DMS79 treated with DMSO at 0.1 percent for 48 hours (cell line): Measurements from ENCODE around the gene TOMM5.
"Not testable (repeated sequence)": the region's sequence is repeated elsewhere in the genome, so short reads cannot be mapped to it uniquely, and the experiment has no call there.

Source experiments
- DNase-seq: peaks from one replicate; lab custom pipeline; 2025; lab: John Stamatoyannopoulos, UW

The TOMM5 gene

DNA sequence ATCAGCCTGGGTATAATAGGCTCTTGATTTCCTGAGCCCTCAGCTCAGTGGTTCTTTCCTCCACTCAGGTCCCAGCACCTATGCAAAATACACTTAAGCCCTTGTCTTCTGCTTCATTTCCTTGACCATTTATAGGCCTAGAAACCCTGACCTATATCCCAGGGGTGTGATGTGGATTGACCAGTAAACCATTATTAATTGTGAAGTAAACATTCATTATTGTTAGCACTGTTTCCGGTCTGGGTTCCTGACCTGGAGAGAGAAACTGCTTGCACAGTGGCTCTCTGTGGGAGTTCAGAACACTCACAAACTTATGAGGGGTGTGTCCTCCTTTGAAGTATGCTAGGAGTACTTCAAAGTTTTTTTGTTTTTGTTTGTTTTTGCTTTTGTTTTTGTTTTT, 19.6 kb upstream of the TOMM5 start:
- no peak for DNase-seq

GRCh38 chr9:37611014-37611413, 18.6 kb upstream of the TOMM5 start:
- DNase-seq = no peak

DNA sequence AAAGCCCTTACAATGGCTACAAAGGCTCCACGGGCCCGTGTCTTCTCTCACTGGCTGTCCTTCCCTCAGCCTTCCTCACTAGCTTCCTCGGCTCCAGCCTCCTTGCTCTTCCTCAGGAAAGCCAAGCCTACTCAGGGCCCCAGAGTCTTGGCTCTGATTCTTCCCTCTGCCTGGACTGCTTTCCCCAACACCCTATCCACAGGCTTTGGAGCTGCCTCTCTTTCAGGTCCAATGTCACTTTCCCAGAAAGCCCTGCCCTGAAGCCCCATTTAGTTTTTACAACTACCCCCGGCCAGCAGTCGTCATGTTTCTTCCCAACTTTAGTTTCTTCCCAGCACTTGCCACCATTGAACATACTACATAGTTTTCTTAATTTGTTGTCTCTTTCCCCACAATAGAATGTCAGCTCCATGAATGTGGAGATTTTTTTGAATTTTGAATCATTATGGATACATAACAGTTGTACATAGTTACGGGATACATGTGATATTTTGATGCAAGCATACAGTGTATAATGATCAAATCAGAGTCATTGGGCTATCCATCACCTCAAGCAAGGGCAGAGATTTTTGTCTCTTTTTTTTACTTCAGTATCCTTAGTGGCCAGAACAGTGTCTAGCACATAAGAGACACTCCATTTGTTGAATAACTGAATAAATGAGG, 17.5 kb upstream of the TOMM5 start:
- no peak for DNase-seq

GRCh38 chr9:37608250-37608649, 15.9 kb upstream of the TOMM5 start:
- DNase-seq = no peak

DNA sequence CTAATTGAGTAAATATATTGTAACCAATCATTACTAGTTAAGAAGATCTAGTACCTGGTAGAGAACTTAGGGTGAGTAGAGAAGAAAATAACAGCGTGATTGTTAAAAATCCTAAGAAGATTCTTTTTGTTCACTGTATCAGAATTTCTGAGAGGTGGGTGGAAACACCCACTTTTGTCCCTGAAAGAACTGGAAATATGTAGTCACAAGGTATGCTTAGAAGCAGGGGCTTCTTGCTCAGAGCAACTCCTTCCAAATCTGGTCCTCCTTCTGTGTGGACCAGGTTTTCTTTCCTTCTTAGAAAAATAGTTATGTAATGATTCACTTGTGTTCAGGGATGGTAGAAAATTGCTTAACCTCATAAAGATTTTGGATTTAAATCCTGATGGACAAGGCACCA, 11.9 kb upstream of the TOMM5 start:
- no peak for DNase-seq

- DNase-seq = peak; percentile 13
Observed at GRCh38 chr9:37602817-37603216, 10.4 kb upstream of the TOMM5 start.

DNA sequence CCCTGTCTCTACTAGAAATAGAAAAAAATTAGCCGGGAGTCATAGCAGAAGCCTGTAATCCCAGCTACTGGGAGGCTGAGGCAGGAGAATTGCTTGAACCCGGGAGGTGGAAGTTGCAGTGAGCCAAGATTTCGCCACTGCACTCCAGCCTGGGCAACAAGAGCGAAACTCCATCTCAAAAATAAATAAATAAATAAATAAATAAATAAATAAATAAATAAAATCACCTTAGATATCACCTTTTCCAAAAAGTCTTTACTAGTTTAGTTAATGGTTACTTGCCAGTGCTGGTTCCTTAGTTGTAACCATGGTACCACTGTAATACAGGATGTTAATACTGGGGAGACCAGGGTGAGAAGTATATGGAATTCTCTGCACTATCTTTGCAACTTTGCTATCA, 9.7 kb upstream of the TOMM5 start:
- not testable (repeated sequence) for DNase-seq

- no peak for DNase-seq
Observed at GRCh38 chr9:37596504-37596903, 4.1 kb upstream of the TOMM5 start.

GRCh38 chr9:37593883-37594448, 1.6 kb upstream of the TOMM5 start:
- no peak for DNase-seq

DNA sequence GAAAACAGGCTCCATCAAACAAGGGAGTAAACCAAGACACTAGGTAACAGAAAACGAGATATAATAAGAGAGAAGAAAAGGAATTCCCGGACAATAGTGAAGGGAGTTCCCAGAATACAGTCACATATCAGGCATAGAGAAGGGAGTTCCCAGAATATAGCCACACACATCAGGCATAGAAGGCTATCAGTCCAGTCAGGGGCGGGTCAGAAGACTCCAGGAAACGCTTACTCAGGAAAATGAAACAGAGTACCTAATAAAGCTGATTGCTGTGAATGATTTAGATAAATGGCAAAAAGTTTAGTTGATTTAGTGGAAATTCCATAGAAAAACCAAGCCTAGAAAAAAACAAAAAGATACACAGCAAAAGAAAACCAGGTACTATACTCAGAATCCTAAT, 4.9 kb downstream of the TOMM5 start:
- no peak for DNase-seq

DNA sequence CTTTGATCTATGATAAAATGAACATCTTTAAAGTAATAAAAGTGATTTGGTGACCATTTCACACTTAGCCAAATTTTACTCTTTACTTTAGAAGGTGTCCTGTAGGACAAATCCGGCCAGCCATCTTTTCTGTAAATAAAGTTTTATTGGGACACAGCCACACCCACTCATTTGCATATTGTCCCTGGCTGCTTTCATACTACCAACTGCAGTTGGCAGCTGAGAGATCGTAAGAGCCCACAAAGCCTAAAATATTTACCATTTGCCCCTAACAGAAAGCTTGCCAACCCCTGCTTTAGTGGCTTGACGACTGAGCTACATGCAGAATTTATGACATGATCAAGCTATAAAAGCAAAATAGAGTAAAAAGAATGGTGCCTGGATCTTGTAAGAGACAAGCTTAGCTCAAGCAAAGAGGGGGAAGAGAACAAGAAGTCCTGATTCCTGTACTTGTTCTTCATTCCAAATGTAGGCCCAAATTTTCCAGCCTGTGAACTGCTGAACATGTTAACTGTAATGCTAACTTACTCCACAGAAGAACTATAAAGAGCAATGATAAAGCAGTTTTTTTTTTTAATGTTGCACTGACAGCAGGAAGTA, 8.8 kb downstream of the TOMM5 start:
- no peak for DNase-seq

GRCh38 chr9:37582548-37583157, 9.7 kb downstream of the TOMM5 start:
- peak; percentile 54 for DNase-seq

DNA sequence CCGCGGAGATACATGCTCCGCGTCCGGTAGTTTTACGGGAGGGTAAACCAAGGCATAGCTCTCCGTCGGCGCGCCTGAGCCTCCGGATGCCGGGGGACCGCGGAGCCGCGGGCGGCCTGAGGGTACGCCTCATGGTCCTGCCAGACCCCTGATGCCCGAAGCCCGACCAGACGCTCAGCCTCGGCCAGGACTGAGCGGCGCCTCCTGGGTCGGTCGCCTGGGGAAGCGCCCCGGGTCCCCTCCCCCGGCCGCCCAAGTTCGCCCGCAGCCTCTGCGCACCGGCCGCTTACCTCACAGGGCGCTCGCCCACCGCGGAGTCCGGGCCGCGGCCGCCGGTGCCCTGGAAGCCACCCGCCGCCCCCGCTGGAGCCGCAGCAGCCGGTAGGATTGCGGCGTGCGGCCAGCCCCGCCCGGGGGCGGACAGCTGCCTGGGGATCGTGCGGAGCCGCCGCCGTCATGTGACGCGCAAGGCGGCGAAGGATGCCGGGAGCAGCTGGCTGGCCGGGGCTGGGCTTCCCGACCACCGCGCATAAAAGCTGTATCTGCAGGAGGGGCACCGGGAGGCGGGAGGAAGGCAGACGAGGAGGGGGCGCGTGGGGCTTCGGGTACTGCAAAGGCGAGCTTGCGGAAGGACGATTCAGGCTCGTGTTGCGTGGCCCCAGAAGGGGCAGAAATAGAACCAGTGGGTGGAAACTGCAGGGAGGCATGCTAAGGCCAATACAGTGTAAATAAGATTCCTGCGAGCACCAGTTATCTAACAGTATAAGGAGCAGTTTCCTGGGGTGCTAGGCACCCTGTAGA, 16.3 kb downstream of the TOMM5 start, which contains the start of gene FBXO10:
FBXO10 (minus strand) TSS at position 460 of the 801 bp plus-strand sequence. CDS start 34,612 bp downstream, outside the sequence.
- peak; percentile 50 for DNase-seq

DNA sequence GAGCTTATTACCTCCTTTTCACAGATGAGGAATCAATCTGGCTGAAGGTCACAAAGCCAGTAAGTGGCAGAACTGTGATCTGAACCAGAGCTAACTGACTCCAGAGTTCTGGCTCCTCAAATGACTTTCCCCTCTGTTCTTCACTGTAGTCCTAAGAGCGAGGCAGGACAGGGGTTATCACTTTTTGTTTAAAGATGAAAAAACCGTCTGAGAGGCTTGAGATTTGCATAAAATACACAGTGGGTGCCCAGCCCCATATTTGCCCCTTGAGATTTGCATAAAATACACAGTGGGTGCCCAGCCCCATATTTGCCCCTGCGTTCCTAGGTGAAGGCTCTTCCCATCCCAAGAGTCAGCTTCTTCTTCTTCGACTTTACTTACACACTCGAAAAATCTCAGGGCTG, 16.9 kb downstream of the TOMM5 start:
- DNase-seq = no peak

DNA sequence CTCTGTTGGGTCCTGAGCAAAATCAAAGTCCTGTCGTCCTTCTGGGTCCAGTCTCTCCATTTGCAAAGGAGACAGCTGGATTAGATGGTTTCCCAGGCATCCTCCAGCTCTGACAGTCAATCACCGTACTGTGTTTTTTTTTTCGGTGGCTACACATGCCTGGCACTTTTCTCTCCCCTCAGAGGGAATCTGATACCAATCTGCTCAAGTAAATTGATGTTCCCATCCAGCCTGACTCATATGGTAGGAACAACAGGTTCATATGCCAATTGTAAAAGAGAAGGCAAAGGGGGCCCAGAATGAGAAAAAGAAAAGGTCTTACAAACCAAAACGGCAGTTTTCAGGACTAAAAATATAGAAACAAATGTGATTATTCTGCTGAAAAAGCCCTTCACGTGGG, 17.4 kb downstream of the TOMM5 start:
- no peak for DNase-seq

- no peak for DNase-seq
Observed at GRCh38 chr9:37574241-37574721, 18.1 kb downstream of the TOMM5 start.

DNA sequence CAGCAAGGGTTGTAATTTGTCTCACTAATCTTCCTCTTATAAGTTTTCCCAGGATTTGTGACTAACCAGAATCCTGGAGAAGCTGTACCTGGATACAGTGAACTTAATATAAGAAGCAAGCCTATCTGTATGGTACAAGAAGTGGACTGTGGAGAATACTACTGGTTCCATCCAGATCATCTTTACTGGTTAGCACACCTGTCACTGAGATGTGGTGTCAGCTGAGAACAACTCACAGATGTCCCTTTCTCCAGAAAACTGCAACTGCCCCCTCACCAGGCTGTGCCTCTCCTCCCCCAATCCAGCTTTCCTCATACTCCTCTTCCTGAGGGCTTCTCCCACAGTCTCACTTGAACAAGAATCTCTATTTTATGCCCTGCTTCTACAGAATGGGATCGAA, 21.1 kb downstream of the TOMM5 start:
- no peak for DNase-seq

- no peak for DNase-seq
Observed at GRCh38 chr9:37566716-37567115, 25.7 kb downstream of the TOMM5 start.

- no peak for DNase-seq
Observed at GRCh38 chr9:37565661-37566618, 26.5 kb downstream of the TOMM5 start.

GRCh38 chr9:37564916-37565315, 27.5 kb downstream of the TOMM5 start:
- no peak for DNase-seq
